ENCODE measurements around the gene PWWP2A.
"Not testable (repeated sequence)": the region's sequence is repeated elsewhere in the genome, so short reads cannot be mapped to it uniquely, and the experiment has no call there.

PWWP2A gene

GRCh38 chr5:160166069-160166972, 47.1 kb upstream of the PWWP2A start:
- no peak for TF ChIP-seq CTCF (IDR thresholded peaks at IDR 0.05; ENCODE audit: low read depth, low read length)
- no peak for TF ChIP-seq EZH2phosphoT487 (IDR thresholded peaks at IDR 0.05; ENCODE audit: low read depth)
- H3K79me2 ChIP-seq (ENCODE audit: low read length) = no peaks in the 10 kb centered on the region
- no peaks in the 10 kb centered on the region for H3K9me3 ChIP-seq (ENCODE audit: insufficient read depth, low read length)
- H3K9ac ChIP-seq (ENCODE audit: low read length) = no peak overlapping the region
- H3K4me3 ChIP-seq (ENCODE audit: low read length) = no peak overlapping the region
- no peak overlapping the region for H3K4me2 ChIP-seq (ENCODE audit: low read length)
- peaks cover 16% of the 10 kb centered on the region for H3K4me1 ChIP-seq (ENCODE audit: low read length)
- no peaks in the 10 kb centered on the region for H3K36me3 ChIP-seq (replicated peaks; ENCODE audit: low read depth, low read length)
- no peak overlapping the region for H3K27ac ChIP-seq (ENCODE audit: low read length)
- H3K27me3 ChIP-seq (ENCODE audit: low read depth, low read length) = 0 out of 2 replicates have a peak, but pooled peaks cover 3% of the 10 kb centered on the region
- no peaks in the 10 kb centered on the region for H4K20me1 ChIP-seq (ENCODE audit: insufficient read depth, low read length)
- no peak overlapping the region for H2AFZ ChIP-seq (ENCODE audit: low read depth, low read length)

GRCh38 chr5:160165137-160166068, 46.2 kb upstream of the PWWP2A start:
- no peaks in the 10 kb centered on the region for H3K79me2 ChIP-seq (ENCODE audit: low read length)
- no peaks in the 10 kb centered on the region for H3K36me3 ChIP-seq (replicated peaks; ENCODE audit: low read depth, low read length)
- H3K9ac ChIP-seq (ENCODE audit: low read length) = no peak overlapping the region
- 0 out of 2 replicates have a peak, but pooled peaks cover 3% of the 10 kb centered on the region for H3K27me3 ChIP-seq (ENCODE audit: low read depth, low read length)
- H3K9me3 ChIP-seq (ENCODE audit: insufficient read depth, low read length) = no peaks in the 10 kb centered on the region
- H3K4me2 ChIP-seq (ENCODE audit: low read length) = no peak overlapping the region
- no peak overlapping the region for H3K4me3 ChIP-seq (ENCODE audit: low read length)
- no peak overlapping the region for H2AFZ ChIP-seq (ENCODE audit: low read depth, low read length)
- TF ChIP-seq CTCF (IDR thresholded peaks at IDR 0.05; ENCODE audit: low read depth, low read length) (no peak), EZH2phosphoT487 (IDR thresholded peaks at IDR 0.05; ENCODE audit: low read depth) (no peak)
- H3K27ac ChIP-seq (ENCODE audit: low read length) = no peak overlapping the region
- peaks cover 22% of the 10 kb centered on the region for H3K4me1 ChIP-seq (ENCODE audit: low read length)
- no peaks in the 10 kb centered on the region for H4K20me1 ChIP-seq (ENCODE audit: insufficient read depth, low read length)

GRCh38 chr5:160162910-160163309, 43.7 kb upstream of the PWWP2A start:
- Histone ChIP-seq H3K4me3 (ENCODE audit: low read length) (no peak overlapping the region), H3K27me3 (ENCODE audit: low read depth, low read length) (no peaks in the 10 kb centered on the region), H4K20me1 (ENCODE audit: insufficient read depth, low read length) (no peaks in the 10 kb centered on the region), H2AFZ (ENCODE audit: low read depth, low read length) (no peak overlapping the region), H3K27ac (ENCODE audit: low read length) (no peak overlapping the region), H3K36me3 (replicated peaks; ENCODE audit: low read depth, low read length) (no peaks in the 10 kb centered on the region), H3K9ac (ENCODE audit: low read length) (no peak overlapping the region), H3K4me2 (ENCODE audit: low read length) (no peak overlapping the region), H3K79me2 (ENCODE audit: low read length) (no peaks in the 10 kb centered on the region), H3K9me3 (ENCODE audit: insufficient read depth, low read length) (no peaks in the 10 kb centered on the region), H3K4me1 (ENCODE audit: low read length) (peaks cover 33% of the 10 kb centered on the region)
- TF ChIP-seq EZH2phosphoT487 (IDR thresholded peaks at IDR 0.05; ENCODE audit: low read depth) (no peak), CTCF (IDR thresholded peaks at IDR 0.05; ENCODE audit: low read depth, low read length) (no peak)

- Histone ChIP-seq H3K9ac (ENCODE audit: low read length) (no peak overlapping the region), H4K20me1 (ENCODE audit: insufficient read depth, low read length) (no peaks in the 10 kb centered on the region), H3K27ac (ENCODE audit: low read length) (peak overlapping the region; percentile 85; the same call in 1 of the 2 replicates), H3K4me2 (ENCODE audit: low read length) (peak overlapping the region; percentile 80; the same call in 1 of the 2 replicates), H3K79me2 (ENCODE audit: low read length) (no peaks in the 10 kb centered on the region), H3K27me3 (ENCODE audit: low read depth, low read length) (no peaks in the 10 kb centered on the region), H3K4me3 (ENCODE audit: low read length) (no peak overlapping the region), H3K9me3 (ENCODE audit: insufficient read depth, low read length) (no peaks in the 10 kb centered on the region), H2AFZ (ENCODE audit: low read depth, low read length) (no peak overlapping the region), H3K4me1 (ENCODE audit: low read length) (peaks cover 35% of the 10 kb centered on the region), H3K36me3 (replicated peaks; ENCODE audit: low read depth, low read length) (no peaks in the 10 kb centered on the region)
- TF ChIP-seq CTCF (IDR thresholded peaks at IDR 0.05; ENCODE audit: low read depth, low read length) (no peak), EZH2phosphoT487 (IDR thresholded peaks at IDR 0.05; ENCODE audit: low read depth) (no peak)
These were observed 42.4 kb upstream of the PWWP2A start for GRCh38 chr5:160161626-160162025.

- H3K79me2 ChIP-seq (ENCODE audit: low read length); H3K9me3 ChIP-seq (ENCODE audit: insufficient read depth, low read length); H3K36me3 ChIP-seq (replicated peaks; ENCODE audit: low read depth, low read length); H4K20me1 ChIP-seq (ENCODE audit: insufficient read depth, low read length); H3K27me3 ChIP-seq (ENCODE audit: low read depth, low read length): not testable (repeated sequence)
- H3K4me3 ChIP-seq (ENCODE audit: low read length) = peak overlapping the region; percentile 69
- H3K4me2 ChIP-seq (ENCODE audit: low read length) = peak overlapping the region; percentile 80
- H3K9ac ChIP-seq (ENCODE audit: low read length) = peak overlapping the region; percentile 58; the same call in 1 of the 2 replicates
- H2AFZ ChIP-seq (ENCODE audit: low read depth, low read length) = peak overlapping the region; percentile 77; the same call in 1 of the 2 replicates
- H3K4me1 ChIP-seq (ENCODE audit: low read length) = peaks cover 35% of the 10 kb centered on the region
- peak overlapping the region; percentile 85 for H3K27ac ChIP-seq (ENCODE audit: low read length)
These were observed 41.6 kb upstream of the PWWP2A start for GRCh38 chr5:160160875-160161274.
